Measurements from ENCODE around the gene KRTAP12-4.
"Not testable (repeated sequence)": the region's sequence is repeated elsewhere in the genome, so short reads cannot be mapped to it uniquely, and the experiment has no call there.

The KRTAP12-4 gene

DNA sequence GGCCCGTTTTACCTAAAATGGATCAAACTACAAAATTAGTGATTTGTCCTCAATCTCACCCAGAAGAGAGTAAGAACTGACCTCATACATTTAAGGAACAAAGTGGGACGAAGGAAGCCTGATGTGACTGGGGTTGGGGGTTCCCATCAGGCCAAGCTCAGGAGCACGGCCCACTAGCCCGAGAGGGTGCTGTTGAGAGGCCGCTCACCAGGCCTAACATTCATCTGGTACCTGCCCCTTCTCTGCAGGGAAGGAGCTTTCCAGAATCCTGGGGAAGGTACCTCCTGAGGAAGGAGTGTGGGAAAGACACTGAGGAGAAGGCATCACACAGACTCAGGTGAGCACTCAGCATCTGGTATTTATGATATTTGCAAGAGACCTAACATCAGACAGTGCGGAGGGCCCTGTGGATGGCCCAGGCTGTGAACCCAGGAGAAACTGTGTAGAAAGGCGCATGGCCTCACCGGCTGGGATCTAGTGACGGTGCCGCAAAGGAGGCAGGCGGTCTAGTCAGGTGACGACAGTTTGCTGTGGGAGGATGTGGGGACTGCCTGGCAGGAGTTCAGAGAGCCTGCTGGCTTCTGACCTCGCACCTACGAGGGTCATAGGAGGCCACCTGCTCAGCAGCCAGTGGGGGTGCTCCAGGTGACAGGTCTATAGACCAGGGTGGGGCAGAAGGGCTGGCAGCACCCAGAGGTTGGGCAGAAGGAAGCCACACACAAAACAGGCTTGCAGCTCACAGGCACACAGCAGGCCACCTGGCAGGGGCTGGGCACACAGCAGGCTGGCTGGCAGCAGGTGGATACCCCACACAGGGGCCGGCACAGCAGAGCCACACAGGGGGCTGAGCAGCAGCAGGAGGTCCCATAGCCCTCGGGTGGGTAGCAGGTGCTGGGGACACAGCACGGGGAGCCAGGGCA is 543 bp downstream of the KRTAP12-4 start:
- DNase-seq (ENCODE audit: low read depth), result no peak

- DNase-seq (ENCODE audit: low read depth), result no peak
These were observed 1.3 kb downstream of the KRTAP12-4 start for GRCh38 chr21:44653123-44653522.

DNA sequence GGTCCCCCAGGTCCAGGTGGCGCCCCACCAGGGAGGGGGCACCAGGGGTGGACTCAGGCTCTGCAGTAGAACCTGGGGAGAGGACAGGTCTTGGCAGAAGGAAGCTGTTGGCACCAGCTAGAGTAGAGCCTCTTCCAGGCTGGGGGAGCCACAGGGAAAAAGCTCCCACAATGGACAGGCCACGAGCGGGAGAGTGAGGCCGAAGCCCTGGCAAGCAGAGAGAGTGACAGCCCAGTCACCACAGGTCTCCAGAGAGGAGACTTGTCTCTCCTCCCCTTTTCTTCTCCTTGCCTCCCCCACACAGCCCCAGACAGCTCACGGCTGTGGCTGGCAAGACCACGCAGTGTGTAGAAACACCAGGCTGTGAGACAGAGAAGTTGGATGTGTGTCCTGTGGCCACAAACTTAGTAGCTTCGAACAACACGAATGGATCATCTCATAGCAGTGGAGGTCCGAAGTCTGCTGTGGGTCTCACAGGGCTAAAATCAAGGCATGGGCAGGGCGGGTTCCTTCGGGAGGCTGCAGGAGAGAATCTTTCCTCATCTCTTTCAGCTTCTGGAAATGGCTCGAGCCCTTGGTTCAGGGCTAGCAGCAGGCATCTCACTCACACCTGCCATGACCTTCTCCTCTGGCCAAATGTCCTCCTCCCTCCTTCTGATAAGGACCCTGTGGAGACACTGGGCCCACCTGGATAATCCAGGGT is 3.3 kb downstream of the KRTAP12-4 start:
- no peak for DNase-seq (ENCODE audit: low read depth)

DNA sequence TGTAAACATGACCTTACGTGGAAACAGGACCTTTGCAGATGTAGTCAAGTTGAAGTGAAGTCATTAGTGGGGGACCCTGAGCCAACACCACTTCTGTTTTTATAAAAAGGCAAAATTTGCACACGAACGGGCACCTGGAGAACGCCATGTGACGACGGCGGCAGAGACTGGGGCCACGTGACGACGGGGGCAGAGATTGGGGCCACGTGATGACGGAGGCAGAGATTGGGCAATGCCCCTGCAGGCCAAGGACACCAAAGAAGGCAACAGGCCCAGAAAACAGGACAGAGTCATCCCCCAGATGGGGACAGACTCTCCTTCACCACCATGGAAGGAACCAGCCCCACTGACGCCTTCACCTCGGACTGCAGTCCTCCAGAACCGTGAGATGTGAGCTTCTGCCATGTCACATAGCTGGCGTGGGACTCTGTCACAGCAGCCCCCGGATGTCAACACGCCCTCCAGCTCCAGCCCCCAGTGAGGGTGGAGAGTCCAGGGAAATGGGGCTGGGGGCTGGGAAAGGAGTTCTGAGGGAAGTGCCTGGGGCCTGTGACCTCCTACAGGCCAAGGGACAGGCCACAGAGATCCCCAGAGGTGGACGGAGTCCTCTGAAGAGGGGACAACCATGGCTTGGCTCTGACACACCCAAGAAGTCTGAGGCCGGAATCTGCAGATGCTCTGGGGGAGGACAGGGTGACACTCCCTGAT is 4.0 kb downstream of the KRTAP12-4 start:
- DNase-seq (ENCODE audit: low read depth), result no peak

DNA sequence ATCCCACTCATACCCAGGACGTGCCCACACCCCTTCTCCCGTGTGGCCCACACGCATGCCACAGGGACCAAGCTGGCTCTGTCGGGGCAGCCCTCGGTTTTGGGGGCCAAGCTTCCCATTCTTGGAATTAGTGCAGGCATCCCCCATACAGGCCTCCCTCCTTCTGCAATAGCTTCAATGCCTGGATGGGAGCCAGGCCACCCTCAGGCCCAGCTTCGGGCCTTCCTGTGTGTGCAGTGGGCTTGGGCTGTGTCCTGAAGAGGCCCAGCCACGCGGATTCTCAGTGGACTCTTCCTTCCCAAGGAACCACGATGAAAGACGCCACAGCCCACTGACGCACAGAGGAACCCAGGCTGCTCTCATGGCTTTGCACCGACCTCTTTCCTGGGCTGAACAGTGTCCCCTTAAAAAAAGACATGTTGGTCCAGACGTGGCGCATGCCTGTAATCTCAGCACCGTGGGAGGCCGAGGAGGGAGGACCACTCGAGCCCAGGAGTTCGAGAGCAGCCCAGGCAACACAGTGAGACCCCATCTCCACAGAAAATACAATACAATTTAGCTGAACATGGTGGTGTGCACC is 4.8 kb downstream of the KRTAP12-4 start:
- DNase-seq (ENCODE audit: low read depth), result no peak

- no peak for DNase-seq (ENCODE audit: low read depth)
These were observed 5.7 kb downstream of the KRTAP12-4 start for GRCh38 chr21:44648557-44649311.

DNA sequence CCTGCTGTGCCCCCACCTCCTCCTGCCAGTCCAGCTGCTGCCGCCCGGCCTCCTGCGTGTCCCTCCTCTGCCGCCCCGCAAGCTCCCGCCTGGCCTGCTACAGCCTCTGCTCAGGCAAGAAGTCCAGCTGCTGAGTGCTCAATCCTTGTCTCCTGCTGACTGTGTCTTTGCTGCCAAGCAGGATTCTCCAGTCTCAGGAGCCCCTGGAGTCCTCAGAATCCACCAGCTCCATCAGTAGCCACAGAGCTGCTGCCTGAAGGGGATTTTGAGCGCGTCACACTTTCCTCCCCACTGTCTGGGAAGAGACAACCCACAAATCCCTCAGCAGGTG is 7.3 kb downstream of the KRTAP12-4 start:
- no peak for DNase-seq (ENCODE audit: low read depth)

DNA sequence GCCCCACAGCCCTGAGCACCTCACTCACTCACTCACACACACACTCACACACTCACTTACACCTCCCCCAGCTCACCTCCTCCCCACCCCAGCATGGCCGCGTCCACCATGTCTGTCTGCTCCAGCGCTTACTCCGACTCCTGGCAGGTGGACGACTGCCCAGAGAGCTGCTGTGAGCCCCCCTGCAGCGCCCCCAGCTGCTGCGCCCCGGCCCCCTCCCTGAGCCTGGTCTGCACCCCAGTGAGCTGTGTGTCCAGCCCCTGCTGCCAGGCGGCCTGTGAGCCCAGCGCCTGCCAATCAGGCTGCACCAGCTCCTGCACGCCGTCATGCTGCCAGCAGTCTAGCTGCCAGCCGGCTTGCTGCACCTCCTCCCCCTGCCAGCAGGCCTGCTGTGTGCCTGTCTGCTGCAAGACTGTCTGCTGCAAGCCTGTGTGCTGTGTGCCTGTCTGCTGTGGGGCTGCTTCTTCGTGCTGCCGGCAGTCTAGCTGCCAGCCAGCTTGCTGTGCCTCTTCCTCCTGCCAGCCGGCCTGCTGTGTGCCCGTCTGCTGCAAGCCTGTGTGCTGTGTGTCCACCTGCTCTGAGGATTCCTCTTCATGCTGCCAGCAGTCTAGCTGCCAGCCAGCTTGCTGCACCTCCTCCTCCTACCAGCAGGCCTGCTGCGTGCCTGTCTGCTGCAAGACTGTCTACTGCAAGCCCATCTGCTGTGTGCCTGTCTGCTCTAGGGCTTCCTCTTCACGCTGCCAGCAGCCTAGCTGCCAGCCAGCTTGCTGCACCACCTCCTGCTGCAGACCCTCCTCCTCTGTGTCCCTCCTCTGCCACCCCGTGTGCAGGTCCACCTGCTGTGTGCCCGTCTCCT is 7.9 kb downstream of the KRTAP12-4 start, which contains the start of gene KRTAP10-11:
Gene KRTAP10-11, plus strand, starts transcription at position 49 of the 856 bp plus-strand sequence. Its CDS starts 45 bp downstream, at position 94.
- DNase-seq (ENCODE audit: low read depth), result not testable (repeated sequence)

- DNase-seq (ENCODE audit: low read depth), result no peak
These were observed 9.6 kb downstream of the KRTAP12-4 start for GRCh38 chr21:44644878-44645277.

DNA sequence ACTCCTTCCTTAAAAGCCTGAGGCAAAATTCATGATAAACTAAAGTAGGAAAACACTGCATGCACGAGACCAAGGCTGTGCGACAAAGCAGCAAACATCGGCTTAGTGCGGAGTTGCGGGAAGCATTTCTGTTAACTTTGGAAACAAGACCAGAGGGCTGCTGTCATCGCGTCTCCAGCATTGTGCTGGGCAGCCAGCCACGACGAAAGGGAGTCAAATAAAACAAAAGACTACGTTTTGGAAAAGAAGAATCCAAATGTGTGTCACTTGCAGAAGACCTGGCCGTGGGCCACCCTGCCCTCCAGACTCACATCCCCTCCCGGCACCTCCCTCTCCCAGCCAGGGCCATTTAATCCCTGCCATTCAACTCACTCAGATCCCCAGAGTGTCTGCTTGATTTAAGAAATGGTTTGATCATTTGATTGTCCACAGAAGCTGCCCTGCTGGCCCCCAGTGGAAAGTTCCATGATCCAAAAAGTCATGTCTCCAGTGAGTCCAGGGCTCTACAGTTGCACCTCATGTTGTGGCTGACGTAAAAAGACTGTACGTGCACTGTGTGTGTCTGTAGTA is 10.6 kb downstream of the KRTAP12-4 start:
- DNase-seq (ENCODE audit: low read depth), result no peak

DNA sequence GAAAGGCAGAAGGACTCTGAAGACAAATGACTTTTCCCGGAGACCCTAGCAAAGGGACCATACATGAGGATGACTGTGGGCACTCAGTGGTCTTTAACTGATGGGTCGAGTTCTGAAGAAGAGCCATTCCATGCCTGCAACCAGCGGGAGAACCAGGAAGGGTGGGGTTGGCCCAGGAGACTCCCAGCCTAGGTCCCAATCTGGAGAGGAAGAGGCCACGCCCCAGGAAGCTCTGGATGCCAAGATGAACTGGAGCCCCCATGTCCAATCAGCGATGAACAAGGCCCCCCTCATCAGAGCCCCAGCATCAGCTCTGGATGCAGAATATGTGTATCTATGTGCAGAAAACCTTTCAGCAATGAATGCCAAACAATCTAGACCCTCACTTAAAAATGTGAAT is 13.7 kb downstream of the KRTAP12-4 start:
- DNase-seq (ENCODE audit: low read depth), result no peak

DNA sequence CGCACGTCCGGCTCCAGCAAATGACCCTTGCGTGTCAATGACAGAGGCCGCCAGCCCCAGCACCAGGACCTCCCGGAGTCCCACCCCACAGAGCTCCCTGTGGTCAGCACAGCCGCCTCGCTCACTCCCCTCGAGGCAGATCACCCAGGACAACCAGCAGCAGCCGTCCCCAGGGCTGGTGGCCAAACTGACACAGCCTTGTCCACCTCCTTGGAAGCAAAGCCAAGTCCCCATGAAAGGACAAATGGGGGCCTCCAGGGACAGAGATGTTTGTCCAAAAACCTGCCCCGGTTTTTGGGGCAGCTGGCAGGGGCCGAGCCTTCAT is 15.2 kb downstream of the KRTAP12-4 start:
- DNase-seq (ENCODE audit: low read depth), result no peak

- DNase-seq (ENCODE audit: low read depth), result not testable (repeated sequence)
These were observed 15.7 kb downstream of the KRTAP12-4 start for GRCh38 chr21:44638506-44639330.

GRCh38 chr21:44637851-44638348 is 16.6 kb downstream of the KRTAP12-4 start:
- not testable (repeated sequence) for DNase-seq (ENCODE audit: low read depth)

DNA sequence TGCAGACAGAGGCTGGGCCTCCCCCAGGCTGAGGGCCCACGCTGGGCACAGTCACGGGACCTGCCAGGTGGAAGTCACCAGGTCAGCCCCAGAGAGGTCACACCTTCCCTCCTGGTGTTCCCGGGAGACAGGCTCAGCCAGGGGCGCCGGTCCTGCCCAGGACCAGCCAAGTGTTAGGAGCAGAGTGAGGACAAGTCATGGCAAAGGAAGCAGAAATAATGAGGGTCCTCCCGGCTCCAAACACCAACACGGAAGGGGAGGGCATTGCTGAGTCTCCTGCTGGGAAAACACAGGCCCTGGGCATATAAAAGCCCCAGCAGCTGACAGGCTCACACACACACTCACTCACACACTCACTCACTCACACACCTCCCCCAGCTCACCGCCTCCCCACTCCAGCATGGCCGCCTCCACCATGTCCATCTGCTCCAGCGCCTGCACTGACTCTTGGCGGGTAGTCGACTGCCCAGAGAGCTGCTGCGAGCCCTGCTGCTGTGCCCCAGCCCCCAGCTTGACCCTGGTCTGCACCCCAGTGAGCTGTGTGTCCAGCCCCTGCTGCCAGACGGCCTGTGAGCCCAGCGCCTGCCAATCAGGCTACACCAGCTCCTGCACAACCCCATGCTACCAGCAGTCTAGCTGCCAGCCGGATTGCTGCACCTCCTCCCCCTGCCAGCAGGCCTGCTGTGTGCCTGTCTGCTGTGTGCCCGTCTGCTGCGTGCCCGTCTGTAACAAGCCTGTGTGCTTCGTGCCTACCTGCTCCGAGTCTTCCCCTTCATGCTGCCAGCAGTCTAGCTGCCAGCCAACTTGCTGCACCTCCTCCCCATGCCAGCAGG is 17.2 kb downstream of the KRTAP12-4 start, which contains the start of gene KRTAP10-10:
Gene KRTAP10-10, plus strand, starts transcription at position 339 of the 833 bp plus-strand sequence. Its CDS starts 62 bp downstream, at position 401.
- DNase-seq (ENCODE audit: low read depth), result no peak

DNA sequence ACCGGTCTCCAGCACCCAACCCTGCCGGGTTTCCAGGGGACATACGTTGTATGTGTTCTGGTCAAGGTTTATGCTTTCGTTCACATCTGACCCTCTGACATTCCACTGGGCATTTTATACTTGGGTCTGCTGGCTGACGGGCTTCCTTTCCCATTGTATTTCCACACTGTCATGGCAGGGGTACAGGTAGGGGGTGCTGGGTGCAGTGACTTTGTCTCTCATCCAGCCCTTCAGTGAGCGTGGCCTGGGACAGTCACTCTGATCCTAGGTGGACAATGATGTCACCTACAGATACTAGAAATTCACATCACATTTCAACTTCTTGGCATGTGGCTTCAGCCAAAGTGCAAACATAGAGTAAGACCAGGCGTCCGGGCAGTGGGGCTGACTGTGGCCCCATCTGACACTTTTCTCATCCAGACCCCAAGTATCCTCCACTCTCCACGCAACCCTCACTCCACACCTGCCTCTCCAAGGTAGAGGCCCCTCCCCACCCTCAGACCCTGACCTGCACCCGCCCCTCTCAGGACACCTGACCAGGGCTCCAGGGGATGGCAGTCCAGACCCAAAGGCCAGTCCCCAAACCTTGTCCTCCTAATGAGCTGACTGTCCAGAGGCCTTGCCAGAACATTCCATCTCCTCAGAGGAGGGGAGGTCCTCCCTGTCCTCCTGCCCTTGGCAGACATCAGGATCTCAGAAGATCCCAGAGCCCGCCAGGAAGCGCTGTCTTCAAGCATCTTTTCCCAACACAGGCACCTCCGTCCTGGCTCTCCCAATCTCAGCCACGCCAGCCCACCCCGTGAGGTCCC is 18.0 kb downstream of the KRTAP12-4 start:
- no peak for DNase-seq (ENCODE audit: low read depth)

DNA sequence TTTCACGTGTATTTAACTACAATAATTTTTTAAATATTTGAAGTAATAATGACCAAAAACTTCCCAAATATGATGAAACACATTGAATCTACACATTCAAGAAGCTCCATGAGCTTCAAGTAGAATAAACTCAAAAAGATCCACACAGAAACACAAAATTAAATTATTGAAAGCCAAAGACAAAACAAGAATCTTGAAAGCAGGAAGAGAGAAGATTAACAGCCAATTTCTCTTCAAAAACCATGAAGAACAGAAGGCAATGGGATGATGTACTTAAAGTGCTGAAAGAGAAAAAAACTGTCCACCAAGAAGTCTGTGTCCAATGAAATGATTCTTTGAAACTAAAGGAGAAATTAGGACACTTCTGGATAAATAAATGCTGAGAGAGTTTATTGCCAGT is 22.4 kb downstream of the KRTAP12-4 start:
- no peak for DNase-seq (ENCODE audit: low read depth)
